ENCODE measurements around the gene COL8A2. TPM values are rescaled to one million over a fixed set of nuclear protein-coding genes. Genes with fewer than 3 reads are reported as not detected.

The COL8A2 gene
- total RNA-seq, 6 experiments from 2014 or later: 0.18 to 0.74 (median 0.52) TPM

DNA sequence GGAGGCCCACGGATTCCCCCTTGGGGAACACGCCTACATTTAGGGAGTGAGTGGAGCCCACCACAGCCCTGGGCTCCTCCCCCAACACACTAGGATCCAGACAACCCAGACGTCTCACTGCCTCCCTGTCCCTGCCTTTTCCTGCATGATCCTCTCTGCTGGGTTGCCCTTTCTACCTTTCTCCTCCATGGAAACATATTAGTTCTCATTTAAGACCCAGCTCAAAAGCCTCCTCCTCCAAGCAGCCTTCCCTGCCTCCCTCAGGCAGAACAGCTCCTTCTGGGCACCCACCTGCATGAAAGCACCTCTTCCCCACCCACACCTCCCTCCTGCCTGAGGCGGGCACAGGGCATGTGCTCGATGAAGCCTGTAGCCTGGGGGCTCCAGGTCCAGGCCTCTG is 10.7 kb downstream of the COL8A2 start:
- Histone ChIP-seq H3K4me1 (no peaks in the 10 kb centered on the region), H3K4me3 (no peak overlapping the region), H3K27me3 (no peaks in the 10 kb centered on the region), H3K36me3 (no peaks in the 10 kb centered on the region), H3K27ac (no peak overlapping the region), H3K9me3 (no peaks in the 10 kb centered on the region)
- intact Hi-C loops (cut with DNase I): no loop called here
- 85% methylated on average over 3 of the region's 5 CpGs for WGBS (ENCODE audit: insufficient coverage, low coverage, low lambda C conversion rate, missing lambda C conversion rate)
- no peak for TF ChIP-seq POLR2A (IDR thresholded peaks at IDR 0.05)
- TF ChIP-seq, protein P1, sequence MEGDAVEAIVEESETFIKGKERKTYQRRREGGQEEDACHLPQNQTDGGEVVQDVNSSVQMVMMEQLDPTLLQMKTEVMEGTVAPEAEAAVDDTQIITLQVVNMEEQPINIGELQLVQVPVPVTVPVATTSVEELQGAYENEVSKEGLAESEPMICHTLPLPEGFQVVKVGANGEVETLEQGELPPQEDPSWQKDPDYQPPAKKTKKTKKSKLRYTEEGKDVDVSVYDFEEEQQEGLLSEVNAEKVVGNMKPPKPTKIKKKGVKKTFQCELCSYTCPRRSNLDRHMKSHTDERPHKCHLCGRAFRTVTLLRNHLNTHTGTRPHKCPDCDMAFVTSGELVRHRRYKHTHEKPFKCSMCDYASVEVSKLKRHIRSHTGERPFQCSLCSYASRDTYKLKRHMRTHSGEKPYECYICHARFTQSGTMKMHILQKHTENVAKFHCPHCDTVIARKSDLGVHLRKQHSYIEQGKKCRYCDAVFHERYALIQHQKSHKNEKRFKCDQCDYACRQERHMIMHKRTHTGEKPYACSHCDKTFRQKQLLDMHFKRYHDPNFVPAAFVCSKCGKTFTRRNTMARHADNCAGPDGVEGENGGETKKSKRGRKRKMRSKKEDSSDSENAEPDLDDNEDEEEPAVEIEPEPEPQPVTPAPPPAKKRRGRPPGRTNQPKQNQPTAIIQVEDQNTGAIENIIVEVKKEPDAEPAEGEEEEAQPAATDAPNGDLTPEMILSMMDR (IDR thresholded peaks at IDR 0.05): no peak
- DNase-seq (no peak), ATAC-seq (no peak)

DNA sequence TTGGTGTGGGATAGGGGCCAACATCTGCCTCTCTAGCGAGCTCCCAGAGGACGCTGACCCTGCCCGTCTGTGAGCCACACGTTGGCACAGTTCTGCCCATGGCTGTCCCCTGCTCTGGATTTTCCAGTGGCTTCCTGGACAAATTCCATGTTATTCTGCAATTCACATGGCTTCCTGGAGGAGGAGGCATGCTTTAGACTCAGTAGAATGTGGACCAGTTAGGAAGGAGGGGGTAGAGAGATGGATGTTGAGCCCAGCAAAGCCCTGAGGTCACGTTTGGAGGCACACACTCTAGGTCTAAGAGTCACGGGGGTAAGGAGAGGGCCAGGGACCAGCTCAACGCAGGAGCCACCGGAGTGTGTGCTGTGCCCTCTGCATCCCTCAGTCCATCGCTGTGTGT is 12.2 kb downstream of the COL8A2 start:
- ATAC-seq (no peak), DNase-seq (no peak)
- Histone ChIP-seq H3K36me3 (no peaks in the 10 kb centered on the region), H3K4me1 (no peaks in the 10 kb centered on the region), H3K9me3 (no peaks in the 10 kb centered on the region), H3K27me3 (no peaks in the 10 kb centered on the region), H3K27ac (no peak overlapping the region), H3K4me3 (no peak overlapping the region)
- TF ChIP-seq, protein P1 (IDR thresholded peaks at IDR 0.05): no peak
- TF ChIP-seq POLR2A (IDR thresholded peaks at IDR 0.05): no peak
- whole genome bisulfite sequencing (ENCODE audit: insufficient coverage, low coverage, low lambda C conversion rate, missing lambda C conversion rate): 58% methylated on average over 5 of the region's 9 CpGs
- intact Hi-C loops (cut with DNase I): no loop called here

DNA sequence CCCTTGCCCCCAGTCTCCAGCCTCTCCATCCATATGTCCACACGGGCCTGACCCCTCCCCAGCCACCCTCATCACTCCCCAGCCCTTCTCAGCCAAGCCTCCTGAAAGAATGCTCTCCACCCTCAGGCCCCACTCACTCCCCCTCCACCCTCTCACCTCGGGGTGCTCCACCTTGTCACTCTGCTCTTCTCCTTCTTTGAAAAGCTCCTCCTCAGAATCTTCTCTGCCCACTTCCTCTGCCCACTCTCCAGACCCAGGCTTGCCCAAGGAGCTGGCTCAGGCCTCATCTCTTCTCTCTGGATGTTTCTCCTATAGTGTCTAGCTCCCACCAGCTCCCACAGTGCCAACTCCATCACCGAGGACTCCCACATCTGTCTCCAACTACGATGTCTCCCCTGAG is 13.9 kb downstream of the COL8A2 start:
- DNase-seq: no peak
- TF ChIP-seq, protein P1 (IDR thresholded peaks at IDR 0.05): no peak
- TF ChIP-seq POLR2A (IDR thresholded peaks at IDR 0.05): no peak

DNA sequence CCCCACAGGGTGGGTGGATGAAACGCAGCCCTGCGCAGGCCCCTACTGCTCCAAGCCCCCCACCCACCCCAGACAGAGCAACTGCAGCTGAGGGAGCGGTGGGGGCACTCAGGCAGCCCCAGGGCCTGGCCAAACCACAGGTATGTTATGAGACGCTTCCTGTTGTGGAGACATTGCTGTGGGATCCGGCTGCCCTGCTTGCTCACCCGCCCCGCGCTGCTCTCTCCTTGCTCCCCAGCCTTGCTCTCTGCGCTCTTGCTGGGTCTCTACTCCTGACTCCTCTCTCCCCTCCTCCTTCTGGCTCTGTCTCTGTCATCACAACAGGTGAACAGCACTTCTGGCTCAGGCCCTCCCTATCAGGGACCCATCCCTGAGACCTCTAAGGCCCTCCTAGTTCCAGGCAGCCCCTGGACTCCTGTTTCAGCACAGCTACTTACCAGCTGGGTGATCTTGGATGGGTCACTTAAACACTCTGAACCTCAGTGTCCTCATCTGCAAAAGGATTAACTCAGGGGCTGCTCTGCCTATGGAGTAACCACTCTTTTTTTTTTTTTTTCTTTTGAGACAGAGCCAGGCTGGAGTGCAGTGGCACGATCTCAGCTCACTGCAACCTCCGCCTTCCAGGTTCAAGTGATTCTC is 15.9 kb downstream of the COL8A2 start:
- WGBS (ENCODE audit: insufficient coverage, low coverage, low lambda C conversion rate, missing lambda C conversion rate): 56% methylated on average over 7 of the region's 11 CpGs
- Histone ChIP-seq H3K4me1 (no peaks in the 10 kb centered on the region), H3K36me3 (no peaks in the 10 kb centered on the region), H3K4me3 (no peak overlapping the region), H3K27me3 (no peaks in the 10 kb centered on the region), H3K9me3 (no peaks in the 10 kb centered on the region), H3K27ac (no peak overlapping the region)
- peak in 1 of 4 donors; percentile 19 for ATAC-seq
- TF ChIP-seq, protein P1 (IDR thresholded peaks at IDR 0.05): no peak
- TF ChIP-seq POLR2A (IDR thresholded peaks at IDR 0.05): no peak
- DNase-seq: no peak
- intact Hi-C loops (cut with DNase I): no loop called here

More for the DNA sequence above, 13.9 kb downstream of the COL8A2 start:
- Histone ChIP-seq H3K4me3 (no peak overlapping the region), H3K36me3 (no peaks in the 10 kb centered on the region), H3K27me3 (no peaks in the 10 kb centered on the region), H3K4me1 (no peaks in the 10 kb centered on the region), H3K9me3 (no peaks in the 10 kb centered on the region), H3K27ac (no peak overlapping the region)
- WGBS (ENCODE audit: insufficient coverage, low coverage, low lambda C conversion rate, missing lambda C conversion rate): 60% methylated on average over 4 of the region's 4 CpGs
- ATAC-seq: no peak
- intact Hi-C loops (cut with DNase I): no loop called here

Measured in right lobe of liver (tissue), 6 donors.